DMS79 (cell line): ENCODE results near the gene MYO1B.

ENCODE experiments used
- DNase-seq: peaks from one replicate; lab custom pipeline; 2025; lab: John Stamatoyannopoulos, UW

MYO1B gene

DNA sequence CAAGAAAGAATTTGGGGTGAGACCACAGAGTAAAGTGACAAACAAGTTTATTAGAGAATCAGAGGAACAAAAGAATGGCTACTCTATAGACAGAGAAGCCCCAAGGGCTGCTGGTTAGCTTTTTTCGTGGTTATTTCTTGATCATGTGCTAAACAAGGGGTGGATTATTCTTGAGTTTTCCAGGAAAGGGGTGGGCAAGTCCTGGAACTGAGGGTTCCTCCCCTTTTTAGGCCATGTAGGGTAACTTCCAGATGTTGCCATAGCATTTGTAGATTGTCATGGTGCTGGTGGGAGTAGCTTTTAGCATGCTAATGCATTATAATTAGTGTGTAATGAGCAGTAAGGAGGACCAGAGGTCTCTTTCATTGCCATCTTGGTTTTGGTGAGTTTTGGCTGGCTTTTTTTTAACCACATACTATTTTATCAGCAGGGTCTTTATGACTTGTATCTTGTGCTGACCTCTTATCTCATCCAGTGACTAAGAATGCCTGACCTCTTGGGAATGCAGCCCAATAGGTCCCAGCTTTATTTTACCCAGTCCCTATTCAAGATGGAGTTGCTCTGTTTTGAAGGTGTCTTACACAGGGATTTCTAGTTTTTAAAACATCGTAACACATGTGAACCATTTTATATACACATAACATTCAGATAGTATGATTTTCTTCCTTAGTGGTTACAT lies 77.8 kb downstream of the MYO1B start:
- DNase-seq, result no peak

DNA sequence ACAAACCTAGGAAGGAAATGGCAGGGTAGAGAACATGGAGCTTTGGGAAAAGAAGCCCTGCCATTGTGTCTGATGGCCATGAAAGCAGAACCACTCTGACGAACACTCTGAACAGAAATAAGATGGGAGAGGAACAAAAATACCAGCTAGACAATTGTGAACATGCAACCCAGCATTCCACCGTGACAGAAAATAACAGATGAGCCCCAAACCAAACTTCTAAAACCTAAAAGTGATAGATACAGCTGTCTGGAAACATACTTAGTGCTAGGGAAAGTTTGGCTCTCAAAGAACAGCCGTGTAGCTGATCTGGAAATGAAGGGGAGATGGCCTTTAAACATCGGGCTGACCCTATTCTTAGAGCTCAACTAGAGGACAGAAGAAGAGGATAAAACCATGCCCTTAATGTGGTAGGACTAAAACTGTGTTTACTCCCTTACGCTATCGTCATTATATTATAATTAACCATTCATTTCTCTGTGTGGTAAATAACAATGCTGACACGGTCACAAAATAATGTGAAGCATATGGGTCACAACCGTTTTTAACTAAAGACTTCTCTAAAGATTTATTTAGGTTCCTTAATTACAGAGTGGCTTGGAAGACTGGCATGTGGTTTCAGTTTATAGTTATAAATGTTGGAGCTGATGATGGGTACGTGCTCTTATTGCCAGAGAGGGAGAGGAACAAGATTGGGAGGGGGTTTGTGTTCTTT lies 80.6 kb downstream of the MYO1B start:
- no peak for DNase-seq

DNA sequence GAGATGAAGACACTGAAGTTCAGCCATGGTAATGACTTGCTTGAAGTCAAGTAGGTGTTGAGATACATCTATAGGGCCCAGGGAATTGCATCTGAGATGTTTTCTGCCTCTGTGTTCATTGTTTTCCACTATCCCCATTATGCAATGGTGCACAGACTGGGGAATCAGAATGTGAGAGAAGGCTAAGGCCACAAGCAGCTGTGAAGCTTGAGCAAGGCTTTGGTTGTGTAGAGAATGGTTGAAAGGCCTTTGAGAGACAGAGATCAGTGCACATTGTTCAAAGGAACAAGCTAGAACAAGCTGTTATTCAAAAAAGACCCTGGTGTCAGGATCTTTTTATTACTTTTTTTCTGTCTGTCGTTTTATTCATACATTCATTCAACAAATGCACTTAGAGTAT lies 82.3 kb downstream of the MYO1B start:
- DNase-seq, result no peak

DNA sequence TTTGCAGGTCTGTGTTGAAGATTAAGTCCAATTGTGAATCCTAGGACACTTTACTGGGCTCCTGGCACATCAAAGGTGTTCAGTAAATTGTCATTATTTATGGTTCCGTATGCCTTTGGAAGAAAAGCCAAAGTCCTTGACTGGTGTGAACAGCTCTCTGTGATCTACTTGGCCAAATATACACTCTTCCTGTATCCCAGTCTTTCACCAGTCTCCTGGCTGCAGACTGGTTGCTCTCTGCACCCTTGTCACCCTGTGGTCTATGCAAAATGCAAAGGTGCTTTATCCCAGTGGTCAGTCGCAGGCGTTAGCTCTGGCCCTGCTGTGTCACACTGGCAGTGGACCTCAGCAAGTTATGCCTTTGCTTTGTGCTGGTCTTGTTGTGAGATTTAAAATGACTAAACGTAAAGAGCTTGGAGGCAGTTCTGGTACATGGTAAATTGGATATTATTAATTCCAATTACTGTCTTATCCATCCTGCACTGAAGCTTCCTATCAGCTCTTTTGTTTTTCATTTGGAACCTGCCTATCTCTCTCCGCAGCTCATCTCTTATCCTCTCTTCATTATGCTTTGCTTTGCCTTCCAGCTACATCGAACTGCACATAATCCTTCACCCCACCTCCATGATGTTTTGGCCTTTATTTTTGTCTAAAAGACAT lies 83.1 kb downstream of the MYO1B start:
- no peak for DNase-seq

DNA sequence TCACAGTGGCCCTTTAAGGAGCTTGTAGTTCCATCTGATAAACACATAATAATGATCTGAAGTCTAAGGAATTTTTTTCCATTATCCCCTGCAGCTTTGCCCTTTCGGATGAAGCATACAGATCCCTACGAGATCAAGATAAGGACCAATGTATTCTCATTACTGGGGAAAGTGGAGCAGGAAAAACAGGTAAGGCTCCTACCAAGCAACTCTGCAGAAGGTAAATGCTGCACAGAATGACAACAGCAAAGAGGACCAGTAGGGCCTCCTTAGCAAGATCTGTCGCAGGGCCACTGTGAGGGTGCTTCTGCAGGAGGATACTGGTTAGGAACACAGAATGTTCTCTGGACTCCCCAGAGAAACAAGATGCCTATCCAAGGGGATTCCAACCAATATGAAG lies 84.6 kb downstream of the MYO1B start:
- DNase-seq, result no peak

DNA sequence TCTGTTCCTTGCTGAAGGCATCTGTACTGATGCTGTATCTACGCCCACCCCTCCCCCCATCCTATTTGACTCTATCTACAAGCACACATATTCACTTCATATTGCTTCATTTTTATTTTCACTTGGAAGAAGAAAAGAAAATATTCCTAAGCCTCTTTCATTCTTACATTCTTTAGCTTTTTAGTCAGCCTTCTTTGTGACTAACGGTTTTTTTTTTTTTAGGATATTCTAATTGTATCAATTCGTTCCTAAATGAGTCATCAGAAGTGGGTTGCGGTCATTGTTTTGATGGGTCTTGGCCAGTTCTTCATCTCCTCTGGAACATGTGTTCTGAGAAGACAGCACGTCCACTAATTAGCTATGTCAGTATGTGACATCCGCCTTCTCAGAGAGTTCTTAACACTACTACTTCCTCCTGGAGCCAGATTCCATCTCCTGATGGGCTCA lies 88.7 kb downstream of the MYO1B start:
- DNase-seq, result no peak

DNA sequence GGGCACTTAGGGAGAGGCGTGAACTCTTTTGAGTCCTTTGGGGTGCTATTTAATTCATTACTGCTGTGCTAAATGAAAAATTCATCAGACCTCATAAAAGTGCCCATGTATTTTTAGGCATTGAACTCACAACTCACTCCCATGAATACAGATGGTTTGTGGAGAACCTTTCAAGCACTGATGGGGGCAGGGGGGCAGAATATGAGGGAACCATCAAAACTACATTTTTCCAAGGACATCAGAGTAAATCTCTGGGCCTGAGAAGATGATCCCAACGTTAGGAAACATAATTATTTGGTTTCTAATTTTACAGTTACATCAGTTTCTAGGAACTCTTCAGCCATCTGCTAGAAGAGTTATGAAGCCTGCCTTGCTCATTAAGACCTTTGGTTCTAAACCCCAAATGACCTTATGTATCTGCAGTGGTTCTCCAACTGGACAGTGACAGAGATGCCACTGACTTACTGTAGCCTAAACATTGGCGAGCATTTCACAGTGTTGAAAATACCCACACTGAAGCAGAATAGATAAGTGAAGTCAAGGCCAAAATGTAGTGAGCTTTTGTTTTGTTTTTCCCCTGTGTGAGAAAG lies 90.8 kb downstream of the MYO1B start:
- no peak for DNase-seq

DNA sequence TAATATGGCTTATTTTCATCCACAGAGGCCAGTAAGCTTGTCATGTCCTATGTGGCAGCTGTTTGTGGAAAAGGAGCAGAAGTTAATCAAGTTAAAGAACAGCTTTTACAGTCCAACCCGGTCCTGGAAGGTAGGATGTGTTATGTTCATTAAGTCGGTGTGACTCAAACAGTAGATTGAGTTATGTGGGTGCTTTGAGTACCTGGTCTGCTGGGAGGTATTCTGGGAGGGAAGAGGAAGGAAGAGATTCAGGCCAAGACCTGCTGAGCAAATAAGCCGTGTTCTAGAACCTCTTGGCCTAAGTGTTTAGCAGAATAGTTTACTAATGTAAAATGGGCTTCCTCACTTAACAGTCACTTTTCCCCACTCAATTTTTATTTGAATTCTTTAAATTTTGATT lies 96.2 kb downstream of the MYO1B start:
- DNase-seq, result no peak

DNA sequence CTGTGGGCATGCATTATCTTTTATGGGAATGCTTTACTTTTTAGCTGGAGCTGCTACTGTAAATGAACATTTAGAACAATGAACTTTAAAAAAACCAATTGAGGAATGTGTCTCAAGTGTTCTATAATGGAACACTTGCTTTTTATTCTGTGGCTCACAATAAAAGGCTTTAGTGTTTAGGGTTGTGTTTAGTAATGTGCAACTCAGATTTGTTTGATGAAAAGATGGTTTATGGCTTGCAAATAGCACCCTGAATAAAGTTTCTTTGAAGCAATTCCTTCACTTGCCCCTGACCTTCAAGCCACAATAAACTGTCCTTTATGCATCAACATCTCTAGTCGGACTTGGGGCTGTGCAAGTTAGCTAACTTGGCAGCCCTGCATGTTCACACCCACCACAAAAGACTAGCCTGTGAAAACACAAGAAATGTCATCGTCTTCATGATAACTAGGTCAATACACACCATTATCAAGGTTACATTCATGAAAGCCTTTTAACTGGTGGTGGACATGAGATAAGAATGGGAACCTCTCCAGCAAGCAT lies 98.7 kb downstream of the MYO1B start:
- no peak for DNase-seq

DNA sequence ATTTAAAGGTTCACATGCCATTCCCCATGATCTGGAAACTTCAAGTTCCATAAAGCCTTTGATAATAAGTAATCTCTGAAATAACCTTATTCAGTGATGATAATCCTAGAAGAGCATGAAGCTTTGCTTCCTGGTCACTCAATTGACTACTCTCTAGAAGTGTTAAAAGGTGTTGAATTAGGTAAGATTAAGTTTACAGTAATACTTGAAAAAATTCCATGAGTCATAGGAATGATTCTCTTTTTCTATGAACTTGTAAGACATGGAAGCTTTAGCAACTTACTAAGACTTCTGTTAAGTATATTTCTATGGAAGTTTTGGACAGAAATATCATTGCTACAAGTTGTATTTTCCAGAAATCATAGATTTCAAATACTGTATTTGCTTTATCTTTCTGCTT lies 100.6 kb downstream of the MYO1B start:
- DNase-seq, result no peak

DNA sequence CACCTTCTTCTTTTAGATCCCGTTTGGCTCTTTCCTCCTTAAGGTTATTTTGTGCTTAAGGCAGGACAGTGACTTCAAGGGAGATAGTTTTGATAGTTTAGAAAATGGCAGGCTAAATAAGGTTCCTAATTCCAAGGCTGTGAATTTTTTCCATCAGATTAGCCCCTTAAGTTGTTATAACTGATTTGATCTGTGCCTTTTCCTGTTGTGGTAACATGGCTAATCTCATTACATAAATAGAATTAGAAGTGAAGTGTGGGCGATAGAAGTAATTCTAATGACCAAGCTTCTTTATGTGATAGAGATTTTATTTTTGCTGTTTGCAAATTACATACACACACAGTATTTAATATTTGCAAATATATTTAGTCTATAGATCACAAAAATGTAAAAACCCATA lies 102.0 kb downstream of the MYO1B start:
- DNase-seq, result no peak

DNA sequence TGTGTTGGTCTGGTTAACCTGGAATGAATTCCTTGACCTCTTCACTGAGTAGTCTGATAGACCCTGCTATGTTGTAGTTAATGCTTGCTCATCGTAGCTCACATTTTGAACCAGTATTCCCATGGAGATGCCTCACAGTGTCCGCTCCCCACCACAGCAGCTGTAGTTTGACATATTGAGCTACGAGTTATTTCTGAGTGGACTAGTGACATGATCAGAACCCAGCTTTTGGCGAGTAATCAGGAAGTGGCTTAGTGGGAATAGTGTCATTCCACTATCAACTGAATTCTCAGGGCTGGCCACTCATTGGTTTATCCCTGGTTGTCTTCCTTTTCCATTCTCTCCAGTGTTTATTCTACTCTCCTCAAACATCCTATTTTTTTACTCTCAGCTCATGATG lies 102.7 kb downstream of the MYO1B start:
- DNase-seq, result no peak

DNA sequence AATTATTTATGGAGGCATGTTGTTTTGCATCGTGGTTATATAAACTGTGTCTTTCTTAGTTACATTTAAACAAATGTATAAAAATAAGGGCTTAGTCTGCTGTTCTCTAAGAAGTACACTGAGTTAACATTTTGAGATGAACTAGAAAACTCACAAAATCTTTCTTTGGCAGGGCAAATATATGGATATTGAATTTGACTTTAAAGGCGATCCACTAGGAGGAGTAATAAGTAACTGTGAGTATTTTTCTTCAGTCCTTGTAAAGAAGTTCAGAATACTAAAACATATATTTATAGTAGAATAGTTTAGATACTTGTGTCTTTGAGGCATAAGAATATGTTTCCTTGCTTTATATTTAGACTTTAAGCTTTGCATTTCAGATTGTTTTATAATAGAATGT lies 104.8 kb downstream of the MYO1B start:
- DNase-seq, result no peak

DNA sequence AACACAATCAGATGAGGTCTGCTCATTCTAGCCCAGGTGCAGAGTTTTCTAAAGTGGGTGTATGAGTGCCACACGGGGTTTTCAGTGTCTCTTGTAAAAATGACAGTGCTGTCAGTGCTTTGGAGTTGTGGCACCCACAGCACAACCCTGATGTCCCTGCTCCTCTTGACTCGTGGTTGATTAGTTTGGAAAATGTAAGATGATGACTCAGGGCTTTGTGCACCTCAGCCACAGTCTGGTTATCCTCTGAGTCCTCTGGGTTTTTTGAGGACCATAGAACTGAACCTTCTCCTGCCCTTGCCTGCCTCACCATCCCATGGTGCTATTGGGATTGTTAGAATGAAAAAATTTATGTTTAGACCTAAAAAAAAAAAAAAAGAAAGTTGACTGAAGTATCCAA lies 105.6 kb downstream of the MYO1B start:
- DNase-seq, result no peak

DNA sequence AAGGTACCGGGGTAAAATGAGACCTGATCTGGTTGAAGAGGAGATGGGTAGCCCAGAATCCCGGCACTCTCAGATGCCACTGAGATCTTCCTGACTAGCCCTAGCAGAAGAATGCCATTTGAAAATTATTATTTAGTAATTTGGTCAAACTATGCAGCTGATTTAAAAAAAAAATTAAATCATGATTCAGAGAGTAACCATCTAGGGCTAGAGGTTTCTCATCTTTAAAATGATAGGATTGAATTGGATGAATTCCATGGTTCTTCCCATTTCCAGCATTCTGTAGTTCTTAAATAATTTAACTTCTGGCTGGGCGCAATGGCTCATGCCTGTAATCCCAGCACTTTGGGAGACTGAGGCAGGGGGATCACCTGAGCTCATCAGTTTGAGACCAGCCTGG lies 106.1 kb downstream of the MYO1B start:
- no peak for DNase-seq

DNA sequence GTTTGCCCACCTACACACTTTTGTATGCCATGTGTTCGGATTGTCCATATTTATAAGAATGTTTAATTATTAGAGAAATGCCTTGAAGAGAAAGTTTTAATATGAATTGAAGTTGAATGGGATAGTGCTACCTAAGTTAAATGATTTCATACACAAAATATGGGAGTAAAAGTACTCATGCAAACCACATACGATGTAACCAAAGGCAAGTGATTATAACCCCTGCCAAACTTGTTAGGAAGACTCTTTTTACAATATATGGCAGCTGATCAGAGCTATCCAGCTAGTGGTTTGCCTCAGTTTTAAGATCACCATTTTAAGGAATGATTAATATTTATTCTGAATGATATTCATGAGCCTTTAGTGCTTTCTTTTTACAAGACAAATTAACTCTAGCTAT lies 106.7 kb downstream of the MYO1B start:
- no peak for DNase-seq

DNA sequence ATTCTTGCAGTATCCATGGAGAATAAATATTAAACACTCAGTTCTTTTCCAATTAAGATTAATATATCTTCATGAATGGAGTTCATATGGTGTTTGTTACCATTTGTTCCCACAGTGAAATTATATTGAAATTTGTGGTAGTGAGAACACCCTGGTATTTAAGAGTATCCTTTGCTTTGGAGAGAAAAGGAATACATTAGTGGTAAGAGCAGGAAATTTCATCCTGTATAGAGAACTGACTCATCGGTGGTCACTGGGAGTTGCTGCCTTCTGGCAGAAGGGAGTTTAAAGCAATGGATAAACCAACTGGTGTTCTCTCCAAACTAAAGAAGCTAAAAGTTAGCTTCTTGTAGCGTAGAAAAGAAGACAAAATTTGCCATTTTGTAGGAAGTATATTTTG lies 107.3 kb downstream of the MYO1B start:
- no peak for DNase-seq

DNA sequence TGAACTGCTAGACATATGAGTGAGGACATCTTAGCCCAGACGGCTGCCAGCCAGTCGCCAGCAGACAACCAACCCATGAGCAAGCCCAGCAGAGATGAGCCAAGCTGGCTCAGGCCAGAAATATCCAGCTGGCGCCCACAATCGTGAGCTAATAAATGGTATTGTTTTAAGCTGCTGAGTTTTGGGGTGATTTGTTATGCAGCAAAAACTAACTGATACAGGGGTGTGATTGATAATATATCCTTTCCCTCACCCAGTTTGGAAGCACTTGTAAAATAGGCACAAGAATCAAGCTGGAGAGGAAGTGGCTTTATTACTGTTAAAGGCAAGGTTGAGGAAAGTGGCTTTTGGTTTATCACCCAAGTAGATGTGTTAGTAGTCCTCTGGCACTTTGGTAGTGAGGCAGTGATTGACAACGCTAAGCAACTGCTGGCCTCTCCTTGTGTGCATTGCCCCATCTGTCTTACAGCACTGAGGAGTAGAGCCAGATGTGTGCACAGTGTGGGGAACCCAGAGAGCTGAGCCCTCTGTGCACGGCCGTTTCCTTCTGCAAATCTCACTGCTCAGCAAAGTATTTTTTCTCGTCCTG lies 110.1 kb downstream of the MYO1B start:
- DNase-seq, result no peak

DNA sequence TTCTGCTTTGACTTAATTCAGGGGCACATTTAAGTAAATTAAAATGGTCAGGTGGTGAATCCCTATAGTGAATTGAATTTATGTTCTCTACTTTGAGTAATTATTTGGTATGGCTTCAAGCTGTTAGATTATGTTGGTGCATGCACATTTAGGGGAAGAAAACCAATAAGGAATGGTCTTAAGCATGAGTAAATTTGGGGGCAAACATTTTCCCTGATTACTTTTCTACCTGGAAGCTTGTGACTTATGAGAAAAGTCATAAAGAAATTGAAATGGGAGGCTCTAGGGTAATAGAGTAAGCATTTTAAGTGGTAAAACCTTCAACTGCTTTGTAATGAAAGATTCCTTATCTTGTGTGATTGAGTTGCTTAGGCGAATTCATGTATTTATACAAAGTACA lies 112.5 kb downstream of the MYO1B start:
- DNase-seq, result no peak

DNA sequence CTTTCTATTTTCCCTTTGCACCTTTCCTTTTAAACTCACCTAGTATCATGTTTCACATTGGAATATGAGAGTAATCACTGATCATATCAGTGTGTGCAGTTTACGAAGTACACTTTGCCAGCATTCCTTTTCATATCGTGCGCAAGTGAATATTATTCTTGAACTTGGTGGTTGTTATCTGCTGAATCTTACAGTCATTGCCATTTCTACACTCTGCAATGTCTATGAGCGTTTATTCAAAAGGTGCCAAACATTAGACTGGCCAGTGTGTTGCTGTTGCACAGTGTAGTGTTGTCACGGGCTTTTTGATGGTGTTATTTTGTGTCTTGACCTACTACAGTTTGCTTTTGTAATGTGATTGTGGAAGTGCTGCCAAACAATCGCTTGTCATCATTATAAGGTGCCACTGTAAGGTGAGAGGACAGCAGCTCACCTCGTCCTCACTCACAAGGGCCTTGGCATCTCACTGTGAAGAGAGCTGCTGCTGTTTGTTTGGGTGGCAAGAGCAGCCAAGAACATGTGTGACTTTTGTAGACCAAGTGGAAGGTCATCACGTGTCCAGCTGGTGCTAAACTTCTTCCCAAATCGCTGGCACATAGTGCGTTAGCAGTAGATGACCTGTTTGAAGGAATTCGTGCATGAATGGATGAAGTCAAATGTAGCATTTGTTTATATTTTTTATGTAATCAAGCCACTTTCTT lies 113.3 kb downstream of the MYO1B start:
- no peak for DNase-seq

DNA sequence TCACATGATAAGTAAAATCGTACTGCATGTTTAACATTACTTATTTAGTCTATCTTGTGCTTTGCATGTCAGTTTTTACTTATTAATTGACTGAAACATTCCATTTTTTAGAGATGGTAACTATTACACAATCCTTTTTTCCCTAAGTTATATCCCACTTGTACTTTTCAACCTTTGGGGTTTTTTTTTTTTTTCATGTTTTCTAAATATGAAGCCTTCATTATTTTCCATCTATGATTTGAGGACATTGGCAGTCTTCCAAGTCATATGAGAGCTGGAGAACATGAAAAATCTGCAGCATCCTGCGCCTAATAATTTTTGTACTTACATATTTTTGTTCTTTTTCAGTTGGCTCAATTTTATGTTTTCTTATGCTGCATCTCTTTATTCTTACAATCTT lies 113.9 kb downstream of the MYO1B start:
- no peak for DNase-seq

DNA sequence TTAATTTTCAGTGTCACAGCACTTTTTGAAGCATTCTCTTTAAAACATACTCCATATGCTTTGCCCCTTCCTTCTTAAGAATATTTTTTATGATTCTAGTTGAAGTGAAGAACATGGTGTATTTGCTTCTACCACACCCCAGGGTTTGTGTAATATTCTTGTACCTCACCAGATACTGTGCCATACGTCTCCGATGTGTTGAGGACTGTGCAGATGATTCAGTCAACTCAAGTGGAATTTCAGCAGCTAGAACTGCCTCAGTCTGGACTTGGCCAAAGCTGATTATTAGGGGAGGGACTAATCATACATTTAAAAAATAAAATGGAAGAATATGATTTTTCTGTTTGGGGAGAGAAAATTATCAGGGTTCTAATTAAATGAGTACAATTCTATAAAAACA lies 115.7 kb downstream of the MYO1B start:
- no peak for DNase-seq
